H9 (cell line): ENCODE data around the gene ESRRA. TPM values are rescaled to one million over a fixed set of nuclear protein-coding genes. Genes with fewer than 3 reads are reported as not detected.

ENCODE experiments used
- DNase-seq: peaks from one replicate; pipeline ENCODE4 v3.0.0-alpha.2; 2017
- H2AFZ ChIP-seq: one replicate; pipeline ENCODE4 v1.6.1; 2013; ENCODE audit warnings: mild to moderate bottlenecking, low read length, control low read depth, moderate library complexity
- H2AK5ac ChIP-seq: 2 replicates; pipeline ENCODE4 v1.6.1; 2013; ENCODE audit warnings: low read length, control low read depth, mixed read lengths; ENCODE audit not compliant: insufficient read length
- H2BK120ac ChIP-seq: one replicate; pipeline ENCODE4 v1.6.1; 2013; ENCODE audit warnings: low read depth, mild to moderate bottlenecking, low read length, control low read depth, inconsistent platforms; ENCODE audit not compliant: poor library complexity, severe bottlenecking
- H2BK12ac ChIP-seq: 2 replicates; pipeline ENCODE4 v1.6.1; 2013; ENCODE audit warnings: low read length, control low read depth, mixed read lengths, low read depth; ENCODE audit not compliant: insufficient read length
- H2BK15ac ChIP-seq: 2 replicates; pipeline ENCODE4 v1.6.1; 2013; ENCODE audit warnings: low read depth, low read length, control low read depth
- H2BK20ac ChIP-seq: one replicate; pipeline ENCODE4 v1.6.1; 2013; ENCODE audit warnings: low read depth, mild to moderate bottlenecking, low read length, control low read depth, inconsistent platforms; ENCODE audit not compliant: poor library complexity, severe bottlenecking
- H2BK5ac ChIP-seq: 2 replicates; pipeline ENCODE4 v1.6.1; 2013; ENCODE audit warnings: low read length, control low read depth, mixed read lengths; ENCODE audit not compliant: insufficient read length
- H3K14ac ChIP-seq: 2 replicates; pipeline ENCODE4 v1.6.1; 2013; ENCODE audit warnings: low read length, control low read depth; ENCODE audit not compliant: insufficient read depth
- H3K18ac ChIP-seq: 2 replicates; pipeline ENCODE4 v1.6.1; 2013; ENCODE audit warnings: low read depth, mild to moderate bottlenecking, mixed read lengths, low read length, control low read depth; ENCODE audit not compliant: insufficient read length
- H3K23ac ChIP-seq: 2 replicates; pipeline ENCODE4 v1.6.1; 2013; ENCODE audit warnings: low read length, control low read depth, mixed read lengths, low read depth; ENCODE audit not compliant: insufficient read length
- H3K23me2 ChIP-seq: 2 replicates; pipeline ENCODE4 v1.6.1; 2013; ENCODE audit warnings: low read depth, mild to moderate bottlenecking, mixed read lengths, low read length, control low read depth; ENCODE audit not compliant: insufficient read length, poor library complexity, severe bottlenecking
- H3K27ac ChIP-seq: 2 replicates; pipeline ENCODE4 v1.5.1; 2013; ENCODE audit warnings: low read length, control low read depth, mixed read lengths, low read depth; ENCODE audit not compliant: insufficient read length
- H3K27me3 ChIP-seq: 2 replicates; pipeline ENCODE4 v1.6.1; 2013; ENCODE audit warnings: low read length, control low read depth, inconsistent platforms; ENCODE audit not compliant: insufficient read depth
- H3K4ac ChIP-seq: 2 replicates; pipeline ENCODE4 v1.6.1; 2013; ENCODE audit warnings: low read depth, mild to moderate bottlenecking, control low read depth, inconsistent platforms, low read length, moderate library complexity
- H3K4me1 ChIP-seq: 2 replicates; pipeline ENCODE4 v1.6.1; 2013; ENCODE audit warnings: low read length, control low read depth, inconsistent platforms; ENCODE audit not compliant: insufficient read depth
- H3K4me2 ChIP-seq: 2 replicates; pipeline ENCODE4 v1.6.1; 2013; ENCODE audit warnings: low read length, control low read depth, mixed read lengths; ENCODE audit not compliant: insufficient read length, insufficient read depth
- H3K56ac ChIP-seq: 2 replicates; pipeline ENCODE4 v1.6.1; 2013; ENCODE audit warnings: low read depth, mild to moderate bottlenecking, mixed read lengths, low read length, control low read depth; ENCODE audit not compliant: insufficient read length
- H3K79me1 ChIP-seq: 2 replicates; pipeline ENCODE4 v1.6.1; 2013; ENCODE audit warnings: low read depth, mild to moderate bottlenecking, moderate library complexity, low read length, control low read depth, inconsistent platforms; ENCODE audit not compliant: insufficient read depth, poor library complexity, severe bottlenecking
- H3K79me2 ChIP-seq: 2 replicates; pipeline ENCODE4 v1.6.1; 2013; ENCODE audit warnings: low read length, control low read depth, inconsistent platforms; ENCODE audit not compliant: insufficient read depth
- H3K9ac ChIP-seq: 2 replicates; pipeline ENCODE4 v1.6.1; 2013; ENCODE audit warnings: low read length, control low read depth, mixed read lengths; ENCODE audit not compliant: insufficient read length; ENCODE audit errors: extremely low read depth
- H3K9me3 ChIP-seq: one replicate; pipeline ENCODE4 v1.6.1; 2013; ENCODE audit warnings: low read depth, low read length, inconsistent platforms; ENCODE audit not compliant: control insufficient read depth
- H3T11ph ChIP-seq: one replicate; pipeline ENCODE4 v1.6.1; 2013; ENCODE audit warnings: mild to moderate bottlenecking, low read length, control low read depth, inconsistent platforms
- H4K20me1 ChIP-seq: one replicate; pipeline ENCODE4 v1.6.1; 2013; ENCODE audit not compliant: control insufficient read depth, insufficient read length, insufficient read depth
- H4K5ac ChIP-seq: 2 replicates; pipeline ENCODE4 v1.6.1; 2013; ENCODE audit warnings: low read depth, mild to moderate bottlenecking, mixed read lengths, low read length, control low read depth; ENCODE audit not compliant: insufficient read length
- H4K8ac ChIP-seq: replicated peaks from 2 replicates; pipeline ENCODE4 v1.6.1; 2013; ENCODE audit warnings: low read length, control low read depth, mixed read lengths, low read depth; ENCODE audit not compliant: insufficient read length
- H4K91ac ChIP-seq: 2 replicates; pipeline ENCODE4 v1.6.1; 2013; ENCODE audit warnings: low read depth, mild to moderate bottlenecking, moderate library complexity, mixed read lengths, low read length, control low read depth; ENCODE audit not compliant: insufficient read length
- H3K27ac Mint-ChIP-seq, 3 experiments: 2 replicates in 2 of 3; 3 replicates in 1 of 3; pipeline ENCODE4 v1.8.0; 2020 to 2021; ENCODE audit warnings: mixed read lengths in 3 of 3, mild to moderate bottlenecking in 1 of 3, moderate library complexity in 1 of 3
- H3K27me3 Mint-ChIP-seq: 2 replicates; pipeline ENCODE4 v1.8.0; 2021; ENCODE audit warnings: low read depth, mild to moderate bottlenecking, moderate library complexity, mixed read lengths
- H3K36me3 Mint-ChIP-seq, 3 experiments: 2 replicates in 2 of 3; 3 replicates in 1 of 3; pipeline ENCODE4 v1.8.0; 2020 to 2021; ENCODE audit warnings: low read depth in 3 of 3, mixed read lengths in 3 of 3; ENCODE audit not compliant: insufficient read depth in 1 of 3
- H3K4me1 Mint-ChIP-seq, 2 experiments: 2 replicates each; pipeline ENCODE4 v1.8.0; 2020; ENCODE audit warnings: mixed read lengths in 2 of 2
- H3K4me3 Mint-ChIP-seq, 2 experiments: 2 replicates in 1 of 2; 3 replicates in 1 of 2; pipeline ENCODE4 v1.8.0; 2020 to 2021; ENCODE audit warnings: mild to moderate bottlenecking in 2 of 2, mixed read lengths in 2 of 2, moderate library complexity in 1 of 2
- H3K9me3 Mint-ChIP-seq, 2 experiments: 2 replicates in 1 of 2; 3 replicates in 1 of 2; pipeline ENCODE4 v1.8.0; 2020; ENCODE audit warnings: mild to moderate bottlenecking in 2 of 2, mixed read lengths in 2 of 2, moderate library complexity in 1 of 2
- CTCF ChIP-seq: fragments of 200-600 bp; sonication (generic); conservative IDR thresholded peaks from 3 replicates; pipeline ENCODE4 v1.8.0; 2021; ENCODE audit warnings: antibody characterized with exemption, mild to moderate bottlenecking
- WGBS: extraction: QIAGEN DNeasy Blood & Tissue Kit; methylation state at CpG from one replicate; pipeline ENCODE4 v1.1.7; 2013; ENCODE audit warnings: missing lambda C conversion rate, low lambda C conversion rate, mixed read lengths; ENCODE audit not compliant: insufficient read length; ENCODE audit errors: extremely low coverage; 5-methylcytosine and 5-hydroxymethylcytosine counted together
- total RNA-seq: library from RNA; stranded (reverse); gene quantifications from 2 replicates; pipeline ENCODE4 v1.2.1, GENCODE V29; 2021

Gene ESRRA
- total RNA-seq, 1 experiment from 2014 or later, result 42.3 TPM

DNA sequence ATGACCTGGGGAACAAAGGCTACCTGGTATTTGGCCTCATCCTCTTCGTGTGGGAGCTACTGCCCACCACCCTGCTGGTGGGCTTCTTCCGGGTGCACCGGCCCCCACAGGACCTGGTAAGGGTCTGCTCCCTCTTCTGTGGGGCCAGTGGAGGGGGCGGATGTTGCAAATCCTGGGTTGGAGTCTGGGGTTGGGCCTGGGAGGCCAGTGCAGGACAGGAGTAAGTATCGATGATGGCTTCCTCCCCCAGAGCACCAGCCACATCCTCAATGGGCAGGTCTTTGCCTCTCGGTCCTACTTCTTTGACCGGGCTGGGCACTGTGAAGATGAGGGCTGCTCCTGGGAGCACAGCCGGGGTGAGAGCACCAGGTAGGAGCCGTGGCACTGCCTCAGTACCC lies 17.0 kb upstream of the ESRRA start:
- no peaks in the 10 kb centered on the region; a peak in 2 of 5 replicates for H3K9me3 Mint-ChIP-seq
- no CpG with 5 or more reads among the region's 9 CpGs for WGBS
- no peak overlapping the region for H3K56ac ChIP-seq
- H2BK5ac ChIP-seq, result no peak overlapping the region
- H3K23me2 ChIP-seq, result peaks cover 18% of the 10 kb centered on the region
- no peak overlapping the region for H4K91ac ChIP-seq
- H3K9ac ChIP-seq, result no peak overlapping the region
- H3K4me2 ChIP-seq, result no peak overlapping the region
- H2BK120ac ChIP-seq, result no peak overlapping the region
- H3K4me1 Mint-ChIP-seq, result peaks cover 12 to 18% of the 10 kb centered on the region in 2 experiments
- H3K27ac ChIP-seq, result no peak overlapping the region
- H3K79me2 ChIP-seq, result no peaks in the 10 kb centered on the region
- no peak overlapping the region for H2BK20ac ChIP-seq
- H3K36me3 Mint-ChIP-seq, result peaks cover 0 to 2% (median 0%) of the 10 kb centered on the region in 3 experiments; a peak in 3 of 7 replicates
- H3K18ac ChIP-seq, result no peak overlapping the region
- H3K9me3 ChIP-seq, result no peaks in the 10 kb centered on the region
- peaks cover 45% of the 10 kb centered on the region for H3K27me3 Mint-ChIP-seq
- no peak for TF ChIP-seq CTCF
- no peak overlapping the region for H3K4me3 Mint-ChIP-seq
- H4K5ac ChIP-seq, result no peak overlapping the region
- H3T11ph ChIP-seq, result no peak overlapping the region
- H3K4me1 ChIP-seq, result no peaks in the 10 kb centered on the region
- H3K14ac ChIP-seq, result no peak overlapping the region; the same call in 1 of the 2 replicates
- H2AK5ac ChIP-seq, result no peak overlapping the region
- peaks cover 32% of the 10 kb centered on the region for H3K27me3 ChIP-seq
- no peak overlapping the region for H4K8ac ChIP-seq
- no peak overlapping the region for H2BK15ac ChIP-seq
- no peak overlapping the region for H3K4ac ChIP-seq
- H2BK12ac ChIP-seq, result no peak overlapping the region
- no peak overlapping the region for H2AFZ ChIP-seq
- H3K79me1 ChIP-seq, result no peaks in the 10 kb centered on the region
- no peak overlapping the region for H3K27ac Mint-ChIP-seq
- H3K23ac ChIP-seq, result no peak overlapping the region
- DNase-seq, result no peak
- no peaks in the 10 kb centered on the region for H4K20me1 ChIP-seq
